GM21723 (cell line): Measurements from ENCODE around the gene OR5B2.
"Not testable (repeated sequence)": the region's sequence is repeated elsewhere in the genome, so short reads cannot be mapped to it uniquely, and the experiment has no call there.

Experiments
- ATAC-seq: cut with Tn5 transposase; IDR thresholded peaks from one replicate; pipeline ENCODE4 v1.9.1; 2021; ENCODE audit warnings: mild to moderate bottlenecking, moderate library complexity; ENCODE audit not compliant: unreplicated experiment

Gene OR5B2

GRCh38 chr11:58428021-58428420, at the start of gene OR5B2:
OR5B2 (minus strand) TSS chr11:58428121; CDS start chr11:58423261, 4,860 bp downstream.
- no peak for ATAC-seq

- no peak for ATAC-seq
These were observed 44.0 kb upstream of the OR5B2 start for GRCh38 chr11:58471892-58472291.

- ATAC-seq: no peak
These were observed 38.4 kb upstream of the OR5B2 start for GRCh38 chr11:58466293-58466692.

- no peak for ATAC-seq
These were observed 37.8 kb upstream of the OR5B2 start for GRCh38 chr11:58465690-58466089.

GRCh38 chr11:58451585-58451984, 23.7 kb upstream of the OR5B2 start:
- no peak for ATAC-seq

GRCh38 chr11:58446294-58446693, 18.4 kb upstream of the OR5B2 start:
- ATAC-seq: no peak

GRCh38 chr11:58444300-58444699, 16.4 kb upstream of the OR5B2 start:
- ATAC-seq: no peak

GRCh38 chr11:58442136-58442535, 14.2 kb upstream of the OR5B2 start, which contains the start of gene OR5B12:
OR5B12 (minus strand) TSS chr11:58442236; CDS start chr11:58440151, 2,085 bp downstream.
- no peak for ATAC-seq

GRCh38 chr11:58438486-58438885, 10.6 kb upstream of the OR5B2 start:
- no peak for ATAC-seq

GRCh38 chr11:58434217-58434616, 6.3 kb upstream of the OR5B2 start:
- ATAC-seq: no peak

GRCh38 chr11:58433638-58434203, 5.8 kb upstream of the OR5B2 start:
- no peak for ATAC-seq

GRCh38 chr11:58429273-58429672, 1.4 kb upstream of the OR5B2 start:
- ATAC-seq: no peak

- no peak for ATAC-seq
These were observed 21.1 kb downstream of the OR5B2 start, which contains the start of gene OR5B3 for GRCh38 chr11:58406774-58407173. OR5B3 (minus strand) TSS chr11:58406874; CDS start chr11:58403409, 3,465 bp downstream.

GRCh38 chr11:58399622-58400021, 28.3 kb downstream of the OR5B2 start:
- ATAC-seq: not testable (repeated sequence)

GRCh38 chr11:58395581-58395980, 32.3 kb downstream of the OR5B2 start:
- no peak for ATAC-seq

GRCh38 chr11:58394195-58394594, 33.7 kb downstream of the OR5B2 start:
- no peak for ATAC-seq

- ATAC-seq: no peak
These were observed 35.2 kb downstream of the OR5B2 start for GRCh38 chr11:58392746-58393145.

- ATAC-seq: no peak
These were observed 36.0 kb downstream of the OR5B2 start for GRCh38 chr11:58391879-58392278.

GRCh38 chr11:58390551-58391063, 37.3 kb downstream of the OR5B2 start:
- no peak for ATAC-seq
